Measurements from ENCODE around the gene USP12.
"Not testable (repeated sequence)": the region's sequence is repeated elsewhere in the genome, so short reads cannot be mapped to it uniquely, and the experiment has no call there.

Gene USP12

GRCh38 chr13:27118428-27119054, 53.1 kb downstream of the USP12 start:
- no peak for DNase-seq

GRCh38 chr13:27117952-27118351, 53.7 kb downstream of the USP12 start:
- DNase-seq: no peak

- DNase-seq: no peak
These were observed 54.5 kb downstream of the USP12 start for GRCh38 chr13:27117158-27117557.

- no peak for DNase-seq
These were observed 58.2 kb downstream of the USP12 start for GRCh38 chr13:27113436-27113835.

GRCh38 chr13:27112006-27112405, 59.6 kb downstream of the USP12 start:
- no peak for DNase-seq

GRCh38 chr13:27110056-27110746, 61.4 kb downstream of the USP12 start:
- DNase-seq: no peak

GRCh38 chr13:27106144-27106543, 65.5 kb downstream of the USP12 start:
- no peak for DNase-seq

GRCh38 chr13:27104606-27105005, 67.0 kb downstream of the USP12 start:
- no peak for DNase-seq

- DNase-seq: no peak
These were observed 69.8 kb downstream of the USP12 start for GRCh38 chr13:27101847-27102246.

GRCh38 chr13:27101289-27101688, 70.3 kb downstream of the USP12 start:
- no peak for DNase-seq

- DNase-seq: no peak
These were observed 73.9 kb downstream of the USP12 start for GRCh38 chr13:27097691-27098090.

GRCh38 chr13:27091451-27091850, 80.2 kb downstream of the USP12 start:
- no peak for DNase-seq

GRCh38 chr13:27088619-27089018, 83.0 kb downstream of the USP12 start:
- DNase-seq: no peak

GRCh38 chr13:27086599-27087265, 84.9 kb downstream of the USP12 start:
- no peak for DNase-seq

- no peak for DNase-seq
These were observed 88.4 kb downstream of the USP12 start for GRCh38 chr13:27083183-27083582.

GRCh38 chr13:27081893-27082679, 89.5 kb downstream of the USP12 start:
- no peak for DNase-seq

- DNase-seq: no peak
These were observed 91.3 kb downstream of the USP12 start for GRCh38 chr13:27080018-27080948.

GRCh38 chr13:27079421-27079958, 92.1 kb downstream of the USP12 start:
- no peak for DNase-seq

- no peak for DNase-seq
These were observed 94.2 kb downstream of the USP12 start for GRCh38 chr13:27077451-27077850.

- no peak for DNase-seq
These were observed 95.2 kb downstream of the USP12 start for GRCh38 chr13:27076421-27076820.

GRCh38 chr13:27073186-27073585, 98.4 kb downstream of the USP12 start:
- no peak for DNase-seq

- DNase-seq: not testable (repeated sequence)
These were observed 105.5 kb downstream of the USP12 start for GRCh38 chr13:27066123-27066522.

Data from NCI-H446 treated with DMSO at 0.1 percent for 48 hours (cell line).